ENCODE results near the gene RFX7. TPM values are rescaled to one million over a fixed set of nuclear protein-coding genes. Genes with fewer than 3 reads are reported as not detected.
"Not testable (repeated sequence)": the region's sequence is repeated elsewhere in the genome, so short reads cannot be mapped to it uniquely, and the experiment has no call there.

The RFX7 gene
- total RNA-seq, 1 donor from 2014 or later, result 7.3 TPM

GRCh38 chr15:56208641-56209155, 35.0 kb downstream of the RFX7 start:
- H3K27ac ChIP-seq (ENCODE audit: low read depth, low read length), result no peak overlapping the region
- peaks cover 0 to 11% (median 6%) of the 10 kb centered on the region in 3 donors for H3K4me1 ChIP-seq (ENCODE audit: control insufficient read depth in 3 of 3, insufficient read depth in 3 of 3, low read length in 3 of 3)
- peaks cover 0 to 4% (median 0%) of the 10 kb centered on the region in 3 donors for H3K36me3 ChIP-seq (ENCODE audit: control insufficient read depth in 3 of 3, insufficient read depth in 3 of 3, low read length in 3 of 3)
- H3K9ac ChIP-seq (ENCODE audit: low read depth in 1 of 3, low read length in 3 of 3), result no peak overlapping the region
- no peak overlapping the region for H3K4me3 ChIP-seq (ENCODE audit: low read length in 3 of 3)
- no peaks in the 10 kb centered on the region for H3K9me3 ChIP-seq (ENCODE audit: control insufficient read depth in 3 of 3, low read length in 3 of 3)
- no peaks in the 10 kb centered on the region for H3K27me3 ChIP-seq (ENCODE audit: control insufficient read depth in 3 of 3, insufficient read depth in 3 of 3, low read length in 3 of 3)

- Histone ChIP-seq H3K27ac (ENCODE audit: low read depth, low read length) (no peak overlapping the region), H3K4me1 (ENCODE audit: control insufficient read depth in 3 of 3, insufficient read depth in 3 of 3, low read length in 3 of 3) (peaks cover 2 to 13% (median 6%) of the 10 kb centered on the region in 3 donors), H3K9ac (ENCODE audit: low read depth in 1 of 3, low read length in 3 of 3) (no peak overlapping the region), H3K27me3 (ENCODE audit: control insufficient read depth in 3 of 3, insufficient read depth in 3 of 3, low read length in 3 of 3) (no peaks in the 10 kb centered on the region), H3K9me3 (ENCODE audit: control insufficient read depth in 3 of 3, low read length in 3 of 3) (no peaks in the 10 kb centered on the region), H3K4me3 (ENCODE audit: low read length in 3 of 3) (no peak overlapping the region), H3K36me3 (ENCODE audit: control insufficient read depth in 3 of 3, insufficient read depth in 3 of 3, low read length in 3 of 3) (peaks cover 0 to 4% (median 0%) of the 10 kb centered on the region in 3 donors)
Observed at GRCh38 chr15:56208185-56208584, 35.5 kb downstream of the RFX7 start.

GRCh38 chr15:56207711-56208110, 36.0 kb downstream of the RFX7 start:
- H3K27ac ChIP-seq (ENCODE audit: low read depth, low read length), result no peak overlapping the region
- peaks cover 2 to 13% (median 6%) of the 10 kb centered on the region in 3 donors for H3K4me1 ChIP-seq (ENCODE audit: control insufficient read depth in 3 of 3, insufficient read depth in 3 of 3, low read length in 3 of 3)
- no peaks in the 10 kb centered on the region for H3K9me3 ChIP-seq (ENCODE audit: control insufficient read depth in 3 of 3, low read length in 3 of 3)

GRCh38 chr15:56207092-56207491, 36.6 kb downstream of the RFX7 start:
- Histone ChIP-seq H3K9me3 (ENCODE audit: control insufficient read depth in 3 of 3, low read length in 3 of 3) (no peaks in the 10 kb centered on the region), H3K4me1 (ENCODE audit: control insufficient read depth in 3 of 3, insufficient read depth in 3 of 3, low read length in 3 of 3) (peaks cover 2 to 13% (median 6%) of the 10 kb centered on the region in 3 donors), H3K36me3 (ENCODE audit: control insufficient read depth in 3 of 3, insufficient read depth in 3 of 3, low read length in 3 of 3) (peaks cover 0 to 4% (median 0%) of the 10 kb centered on the region in 3 donors), H3K27me3 (ENCODE audit: control insufficient read depth in 3 of 3, insufficient read depth in 3 of 3, low read length in 3 of 3) (no peaks in the 10 kb centered on the region), H3K27ac (ENCODE audit: low read depth, low read length) (no peak overlapping the region), H3K9ac (ENCODE audit: low read depth in 1 of 3, low read length in 3 of 3) (no peak overlapping the region), H3K4me3 (ENCODE audit: low read length in 3 of 3) (no peak overlapping the region)

More at GRCh38 chr15:56207711-56208110, 36.0 kb downstream of the RFX7 start:
- Histone ChIP-seq H3K4me3 (ENCODE audit: low read length in 3 of 3) (no peak overlapping the region), H3K36me3 (ENCODE audit: control insufficient read depth in 3 of 3, insufficient read depth in 3 of 3, low read length in 3 of 3) (peaks cover 0 to 4% (median 0%) of the 10 kb centered on the region in 3 donors), H3K9ac (ENCODE audit: low read depth in 1 of 3, low read length in 3 of 3) (no peak overlapping the region), H3K27me3 (ENCODE audit: control insufficient read depth in 3 of 3, insufficient read depth in 3 of 3, low read length in 3 of 3) (no peaks in the 10 kb centered on the region)

GRCh38 chr15:56205061-56205876, 38.4 kb downstream of the RFX7 start:
- no peak overlapping the region for H3K4me3 ChIP-seq (ENCODE audit: low read length in 3 of 3)
- H3K27me3 ChIP-seq (ENCODE audit: control insufficient read depth in 3 of 3, insufficient read depth in 3 of 3, low read length in 3 of 3), result no peaks in the 10 kb centered on the region
- H3K4me1 ChIP-seq (ENCODE audit: control insufficient read depth in 3 of 3, insufficient read depth in 3 of 3, low read length in 3 of 3), result peaks cover 2 to 13% (median 6%) of the 10 kb centered on the region in 3 donors
- H3K9ac ChIP-seq (ENCODE audit: low read depth in 1 of 3, low read length in 3 of 3), result no peak overlapping the region
- H3K27ac ChIP-seq (ENCODE audit: low read depth, low read length), result no peak overlapping the region
- peaks cover 0 to 3% (median 0%) of the 10 kb centered on the region in 3 donors for H3K36me3 ChIP-seq (ENCODE audit: control insufficient read depth in 3 of 3, insufficient read depth in 3 of 3, low read length in 3 of 3)
- no peaks in the 10 kb centered on the region for H3K9me3 ChIP-seq (ENCODE audit: control insufficient read depth in 3 of 3, low read length in 3 of 3)

- H3K27me3 ChIP-seq (ENCODE audit: control insufficient read depth in 3 of 3, insufficient read depth in 3 of 3, low read length in 3 of 3); H3K9ac ChIP-seq (ENCODE audit: low read depth in 1 of 3, low read length in 3 of 3); H3K27ac ChIP-seq (ENCODE audit: low read depth, low read length); H3K36me3 ChIP-seq (ENCODE audit: control insufficient read depth in 3 of 3, insufficient read depth in 3 of 3, low read length in 3 of 3); H3K4me3 ChIP-seq (ENCODE audit: low read length in 3 of 3); H3K9me3 ChIP-seq (ENCODE audit: control insufficient read depth in 3 of 3, low read length in 3 of 3): not testable (repeated sequence)
- peaks cover 2 to 12% (median 6%) of the 10 kb centered on the region in 3 donors for H3K4me1 ChIP-seq (ENCODE audit: control insufficient read depth in 3 of 3, insufficient read depth in 3 of 3, low read length in 3 of 3)
Observed at GRCh38 chr15:56203312-56203922, 40.3 kb downstream of the RFX7 start.

- Histone ChIP-seq H3K9ac (ENCODE audit: low read depth in 1 of 3, low read length in 3 of 3) (no peak overlapping the region), H3K4me1 (ENCODE audit: control insufficient read depth in 3 of 3, insufficient read depth in 3 of 3, low read length in 3 of 3) (peaks cover 2 to 8% (median 6%) of the 10 kb centered on the region in 3 donors), H3K9me3 (ENCODE audit: control insufficient read depth in 3 of 3, low read length in 3 of 3) (no peaks in the 10 kb centered on the region), H3K36me3 (ENCODE audit: control insufficient read depth in 3 of 3, insufficient read depth in 3 of 3, low read length in 3 of 3) (peaks cover 0 to 3% (median 0%) of the 10 kb centered on the region in 3 donors), H3K4me3 (ENCODE audit: low read length in 3 of 3) (no peak overlapping the region), H3K27me3 (ENCODE audit: control insufficient read depth in 3 of 3, insufficient read depth in 3 of 3, low read length in 3 of 3) (no peaks in the 10 kb centered on the region), H3K27ac (ENCODE audit: low read depth, low read length) (no peak overlapping the region)
Observed at GRCh38 chr15:56202701-56203100, 41.0 kb downstream of the RFX7 start.

- Histone ChIP-seq H3K4me1 (ENCODE audit: control insufficient read depth in 3 of 3, insufficient read depth in 3 of 3, low read length in 3 of 3) (peaks cover 0 to 9% (median 2%) of the 10 kb centered on the region in 3 donors), H3K27ac (ENCODE audit: low read depth, low read length) (no peak overlapping the region), H3K36me3 (ENCODE audit: control insufficient read depth in 3 of 3, insufficient read depth in 3 of 3, low read length in 3 of 3) (peaks cover 0 to 3% (median 0%) of the 10 kb centered on the region in 3 donors), H3K4me3 (ENCODE audit: low read length in 3 of 3) (no peak overlapping the region), H3K9me3 (ENCODE audit: control insufficient read depth in 3 of 3, low read length in 3 of 3) (no peaks in the 10 kb centered on the region), H3K9ac (ENCODE audit: low read depth in 1 of 3, low read length in 3 of 3) (no peak overlapping the region), H3K27me3 (ENCODE audit: control insufficient read depth in 3 of 3, insufficient read depth in 3 of 3, low read length in 3 of 3) (no peaks in the 10 kb centered on the region)
Observed at GRCh38 chr15:56199038-56199437, 44.6 kb downstream of the RFX7 start.

- H3K9ac ChIP-seq (ENCODE audit: low read depth in 1 of 3, low read length in 3 of 3), result no peak overlapping the region
Observed at GRCh38 chr15:56194035-56194434, 49.6 kb downstream of the RFX7 start.

More at GRCh38 chr15:56194035-56194434, 49.6 kb downstream of the RFX7 start:
- H3K9me3 ChIP-seq (ENCODE audit: control insufficient read depth in 3 of 3, low read length in 3 of 3), result no peaks in the 10 kb centered on the region
- H3K4me1 ChIP-seq (ENCODE audit: control insufficient read depth in 3 of 3, insufficient read depth in 3 of 3, low read length in 3 of 3), result peaks cover 8 to 16% (median 13%) of the 10 kb centered on the region in 3 donors
- H3K36me3 ChIP-seq (ENCODE audit: control insufficient read depth in 3 of 3, insufficient read depth in 3 of 3, low read length in 3 of 3), result no peaks in the 10 kb centered on the region
- H3K27me3 ChIP-seq (ENCODE audit: control insufficient read depth in 3 of 3, insufficient read depth in 3 of 3, low read length in 3 of 3), result no peaks in the 10 kb centered on the region
- H3K4me3 ChIP-seq (ENCODE audit: low read length in 3 of 3), result no peak overlapping the region
- H3K27ac ChIP-seq (ENCODE audit: low read depth, low read length), result no peak overlapping the region
